Fibroblast of lung (primary cell): ENCODE measurements around the gene COG2.
"Not testable (repeated sequence)": the region's sequence is repeated elsewhere in the genome, so short reads cannot be mapped to it uniquely, and the experiment has no call there.

Source experiments
- EZH2 ChIP-seq: IDR thresholded peaks from 2 replicates; pipeline ENCODE4 v1.5.1; 2012; ENCODE audit warnings: low read length, control low read depth, mild to moderate bottlenecking; ENCODE audit errors: missing control alignments
- TF ChIP-seq, protein P1 (sequence below), 2 donors: IDR thresholded peaks in 1 of 2; conservative IDR thresholded peaks in 1 of 2; 1 replicate in 1 of 2; 2 replicates in 1 of 2; pipeline ENCODE4 v1.5.1; 2011 to 2012; ENCODE audit warnings: low read length in 2 of 2, control low read depth in 1 of 2, inconsistent platforms in 1 of 2, low read depth in 1 of 2, mild to moderate bottlenecking in 1 of 2

DNA sequence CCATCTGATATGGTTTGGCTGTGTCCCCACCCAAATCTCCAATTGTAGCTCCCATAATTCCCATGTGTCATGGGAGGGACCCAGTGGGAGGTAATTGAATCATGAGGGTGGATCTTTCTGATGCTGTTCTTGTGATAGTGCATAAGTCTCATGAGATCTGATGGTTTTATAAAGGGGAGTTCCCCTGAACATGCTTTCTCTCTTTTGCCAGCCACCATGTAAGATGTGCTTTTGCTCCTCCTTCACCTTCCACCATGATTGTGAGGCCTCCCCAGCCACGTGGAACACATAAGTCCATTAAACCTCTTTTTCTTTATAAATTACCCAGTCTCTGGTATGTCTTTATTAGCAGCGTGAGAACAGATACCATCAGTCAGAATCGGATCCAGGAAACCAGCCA lies 74.2 kb downstream of the COG2 start:
- TF ChIP-seq, protein P1, sequence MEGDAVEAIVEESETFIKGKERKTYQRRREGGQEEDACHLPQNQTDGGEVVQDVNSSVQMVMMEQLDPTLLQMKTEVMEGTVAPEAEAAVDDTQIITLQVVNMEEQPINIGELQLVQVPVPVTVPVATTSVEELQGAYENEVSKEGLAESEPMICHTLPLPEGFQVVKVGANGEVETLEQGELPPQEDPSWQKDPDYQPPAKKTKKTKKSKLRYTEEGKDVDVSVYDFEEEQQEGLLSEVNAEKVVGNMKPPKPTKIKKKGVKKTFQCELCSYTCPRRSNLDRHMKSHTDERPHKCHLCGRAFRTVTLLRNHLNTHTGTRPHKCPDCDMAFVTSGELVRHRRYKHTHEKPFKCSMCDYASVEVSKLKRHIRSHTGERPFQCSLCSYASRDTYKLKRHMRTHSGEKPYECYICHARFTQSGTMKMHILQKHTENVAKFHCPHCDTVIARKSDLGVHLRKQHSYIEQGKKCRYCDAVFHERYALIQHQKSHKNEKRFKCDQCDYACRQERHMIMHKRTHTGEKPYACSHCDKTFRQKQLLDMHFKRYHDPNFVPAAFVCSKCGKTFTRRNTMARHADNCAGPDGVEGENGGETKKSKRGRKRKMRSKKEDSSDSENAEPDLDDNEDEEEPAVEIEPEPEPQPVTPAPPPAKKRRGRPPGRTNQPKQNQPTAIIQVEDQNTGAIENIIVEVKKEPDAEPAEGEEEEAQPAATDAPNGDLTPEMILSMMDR (conservative IDR thresholded peaks at IDR 0.05 in 1 of 2, IDR thresholded peaks at IDR 0.05 in 1 of 2; ENCODE audit: low read depth in 1 of 2, low read length in 2 of 2): not testable (repeated sequence)
- not testable (repeated sequence) for TF ChIP-seq EZH2
